Adrenal gland (tissue), 12 donors: Measurements from ENCODE around the gene PCGF3. TPM values are rescaled to one million over a fixed set of nuclear protein-coding genes. Genes with fewer than 3 reads are reported as not detected.
A peak's percentile ranks its signal among the peaks of the same experiment; 100 is the strongest.

Source experiments
- DNase-seq, 7 donors: peaks; one replicate each; pipeline ENCODE4 v3.0.0-alpha.2; 2019 to 2020
- H3K27ac ChIP-seq, 5 donors: fragments of 200-600 bp; sonication (generic) in 4 of 5; 1 replicate in 3 of 5; 2 replicates in 2 of 5; pipeline versions ENCODE4 v1.5.1 to v1.8.0; 2016 to 2020; ENCODE audit warnings: mild to moderate bottlenecking in 1 of 5
- H3K27me3 ChIP-seq: fragments of 200-600 bp; 2 replicates; pipeline ENCODE4 v1.8.0; 2021
- H3K36me3 ChIP-seq, 2 donors: fragments of 200-600 bp; replicated peaks in 1 of 2; 1 replicate in 1 of 2; 2 replicates in 1 of 2; pipeline versions ENCODE4 v1.5.1 to v1.8.0; 2018 to 2022
- H3K4me1 ChIP-seq, 2 donors: fragments of 200-600 bp; replicated peaks in 1 of 2; 1 replicate in 1 of 2; 2 replicates in 1 of 2; pipeline versions ENCODE4 v1.5.1 to v1.8.0; 2018 to 2021
- H3K4me3 ChIP-seq, 4 donors: fragments of 200-600 bp; sonication (generic) in 3 of 4; one replicate each; pipeline ENCODE4 v1.5.1; 2016 to 2018
- H3K9me3 ChIP-seq, 3 donors: fragments of 200-600 bp; sonication (generic) in 1 of 3; replicated peaks in 1 of 3; 1 replicate in 2 of 3; 2 replicates in 1 of 3; pipeline versions ENCODE4 v1.5.1 to v1.8.0; 2016 to 2021
- POLR2A ChIP-seq, 2 donors: fragments of 450-650 bp; IDR thresholded peaks; one replicate each; pipeline ENCODE4 v1.6.1; 2017; ENCODE audit warnings: antibody characterized with exemption in 2 of 2, mild to moderate bottlenecking in 2 of 2, moderate library complexity in 1 of 2
- WGBS, 4 donors: extraction: QIAGEN DNeasy Blood & Tissue Kit in 2 of 4; methylation state at CpG; one replicate each; pipeline versions ENCODE4 v1.1.5 to v1.1.7; 2013 to 2017; 5-methylcytosine and 5-hydroxymethylcytosine counted together
- intact Hi-C, 2 donors: fragments of 100-400 bp; cut with DNase I; formaldehyde crosslinking; loops; one replicate each; pipeline versions ENCODE4 v1.14.1 to v1.15.0; 2022 to 2023
- polyA plus RNA-seq, 3 donors: library from polyadenylated mRNA; stranded (reverse); fragments of 200-250 nt in 2 of 3; fragments of 350-450 nt in 1 of 3; fragmentation: Illumina TruSeq in 1 of 3; extraction: RNeasy Lipid Tissue Mini Kit (QIAGEN cat#74804) in 1 of 3; gene quantifications; one replicate each; pipeline ENCODE4 v1.2.3, GENCODE V29; 2013 to 2014
- total RNA-seq, 9 donors: library from RNA; depleted of rRNA in 4 of 9; stranded (reverse); fragments of >200 nt in 4 of 9; fragments of 120-200 nt in 1 of 9; fragmentation: NEBNext Ultra II Directional in 1 of 9; extraction: Animal tissue kit (Norgen Biotek cat#: 25700) in 1 of 9; gene quantifications; one replicate each; pipeline versions ENCODE4 v1.1.0 to v1.2.4, GENCODE V29; 2013 to 2023
- TF ChIP-seq, protein P1 (sequence below), 6 experiments: fragments of 450-650 bp in 4 of 6; fragments of 200-600 bp in 2 of 6; sonication (generic) in 1 of 6; IDR thresholded peaks; 1 replicate in 5 of 6; 2 replicates in 1 of 6; pipeline versions ENCODE4 v1.5.1 to v1.8.0; 2016 to 2021; ENCODE audit warnings: antibody characterized with exemption in 6 of 6, mild to moderate bottlenecking in 2 of 6, moderate library complexity in 1 of 6
- donor health status: healthy with polysubstance abuse.
- donor health status: Bipolar disorder and iron deficiency.
- donor health status: DM: yes; HTN: yes; CAD: no.
- donor health status: DM: no; HTN: no; CAD: no.
- donor health status: DM: no; HTN: no; CAD: no.
- donor health status: DM: yes; HTN: yes; CAD: no.

The PCGF3 gene
- total and polyA plus RNA-seq, 12 donors, result 26.4 to 178 (median 70.7) TPM

DNA sequence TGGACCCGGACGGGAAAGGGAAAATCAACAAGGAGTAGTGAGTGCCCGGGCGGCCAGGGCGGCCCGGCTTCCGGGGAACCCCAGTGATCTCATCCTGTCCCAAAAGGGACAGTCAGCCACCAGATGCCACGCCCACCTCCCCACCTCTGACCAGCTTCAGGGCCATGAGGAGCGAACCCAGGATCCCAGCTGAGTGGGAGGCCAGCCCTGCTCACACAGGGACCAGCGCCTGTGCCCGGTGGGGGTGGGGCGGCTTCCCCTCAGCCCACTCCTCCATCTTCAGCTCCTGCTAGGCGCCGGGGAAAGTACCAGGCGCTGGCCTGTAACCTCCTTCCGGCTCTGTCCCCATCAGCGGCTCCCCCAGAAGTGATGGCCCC is 25.1 kb upstream of the PCGF3 start:
- peaks cover 20 to 33% of the 10 kb centered on the region in 2 donors for H3K4me1 ChIP-seq
- intact Hi-C loops, result no loop called here
- peak overlapping the region in 1 of 5 donors; percentile 84 for H3K27ac ChIP-seq
- H3K9me3 ChIP-seq, result no peaks in the 10 kb centered on the region
- DNase-seq, result peak; percentile 54 to 72 (median 70)
- peak overlapping the region in 1 of 4 donors; percentile 60 for H3K4me3 ChIP-seq
- no peaks in the 10 kb centered on the region for H3K27me3 ChIP-seq
- no peaks in the 10 kb centered on the region for H3K36me3 ChIP-seq
- TF ChIP-seq, protein P1, sequence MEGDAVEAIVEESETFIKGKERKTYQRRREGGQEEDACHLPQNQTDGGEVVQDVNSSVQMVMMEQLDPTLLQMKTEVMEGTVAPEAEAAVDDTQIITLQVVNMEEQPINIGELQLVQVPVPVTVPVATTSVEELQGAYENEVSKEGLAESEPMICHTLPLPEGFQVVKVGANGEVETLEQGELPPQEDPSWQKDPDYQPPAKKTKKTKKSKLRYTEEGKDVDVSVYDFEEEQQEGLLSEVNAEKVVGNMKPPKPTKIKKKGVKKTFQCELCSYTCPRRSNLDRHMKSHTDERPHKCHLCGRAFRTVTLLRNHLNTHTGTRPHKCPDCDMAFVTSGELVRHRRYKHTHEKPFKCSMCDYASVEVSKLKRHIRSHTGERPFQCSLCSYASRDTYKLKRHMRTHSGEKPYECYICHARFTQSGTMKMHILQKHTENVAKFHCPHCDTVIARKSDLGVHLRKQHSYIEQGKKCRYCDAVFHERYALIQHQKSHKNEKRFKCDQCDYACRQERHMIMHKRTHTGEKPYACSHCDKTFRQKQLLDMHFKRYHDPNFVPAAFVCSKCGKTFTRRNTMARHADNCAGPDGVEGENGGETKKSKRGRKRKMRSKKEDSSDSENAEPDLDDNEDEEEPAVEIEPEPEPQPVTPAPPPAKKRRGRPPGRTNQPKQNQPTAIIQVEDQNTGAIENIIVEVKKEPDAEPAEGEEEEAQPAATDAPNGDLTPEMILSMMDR (IDR thresholded peaks at IDR 0.05), result no peak
- no peak for TF ChIP-seq POLR2A (IDR thresholded peaks at IDR 0.05)
- 38 to 62% (median 51%) methylated on average over 7 to 17 of the region's 17 CpGs for WGBS, 4 donors

DNA sequence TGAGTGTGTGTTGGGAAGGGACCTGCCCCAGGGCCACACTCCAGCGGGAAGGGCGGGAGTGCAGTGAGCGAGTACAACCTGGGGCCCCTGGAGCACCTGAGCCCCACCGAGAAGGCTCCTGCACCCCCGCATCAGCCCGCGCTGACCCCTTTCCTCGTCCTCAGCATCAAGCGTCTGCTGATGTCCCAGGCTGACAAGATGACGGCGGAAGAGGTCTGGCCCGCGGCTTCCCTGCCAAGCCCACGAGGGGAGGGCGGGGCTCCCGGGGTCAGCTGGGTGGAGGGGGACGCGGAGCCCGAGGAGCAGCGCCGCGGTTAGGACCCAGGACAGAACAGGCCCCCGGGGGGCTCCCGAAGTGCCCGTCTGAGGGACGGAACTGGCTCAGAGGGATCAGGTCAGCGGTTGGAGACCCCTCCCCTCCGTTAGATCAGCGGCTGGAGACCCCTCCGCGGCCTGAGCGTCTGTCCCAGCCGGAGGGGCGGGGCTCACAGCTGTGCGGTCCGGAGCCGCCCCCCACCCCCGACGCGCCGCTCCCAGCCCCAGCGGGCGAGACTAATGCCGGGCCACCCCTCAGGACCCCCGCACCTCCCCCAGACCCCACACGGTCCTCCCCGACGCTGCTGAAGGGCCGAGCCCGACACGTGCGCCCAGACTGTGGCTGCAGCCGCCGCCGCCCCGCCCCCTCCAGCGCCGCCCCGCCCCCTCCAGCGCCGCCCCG is 24.5 kb upstream of the PCGF3 start:
- peak in 1 of 2 donors; percentile 27 for TF ChIP-seq POLR2A (IDR thresholded peaks at IDR 0.05)
- TF ChIP-seq, protein P1 (IDR thresholded peaks at IDR 0.05), result no peak
- Histone ChIP-seq H3K36me3 (no peaks in the 10 kb centered on the region), H3K9me3 (no peaks in the 10 kb centered on the region), H3K27ac (peak overlapping the region in 3 of 5 donors; percentile 34 to 84 (median 45)), H3K27me3 (no peaks in the 10 kb centered on the region), H3K4me1 (peaks cover 20 to 36% of the 10 kb centered on the region in 2 donors), H3K4me3 (peak overlapping the region in 2 of 4 donors; percentile 60 to 64)
- WGBS, 4 donors, result 0 to 6% (median 2%) methylated on average over 11 to 52 of the region's 62 CpGs
- DNase-seq, result peak; percentile 72 to 83 (median 82)
- intact Hi-C loops, result no loop called here

DNA sequence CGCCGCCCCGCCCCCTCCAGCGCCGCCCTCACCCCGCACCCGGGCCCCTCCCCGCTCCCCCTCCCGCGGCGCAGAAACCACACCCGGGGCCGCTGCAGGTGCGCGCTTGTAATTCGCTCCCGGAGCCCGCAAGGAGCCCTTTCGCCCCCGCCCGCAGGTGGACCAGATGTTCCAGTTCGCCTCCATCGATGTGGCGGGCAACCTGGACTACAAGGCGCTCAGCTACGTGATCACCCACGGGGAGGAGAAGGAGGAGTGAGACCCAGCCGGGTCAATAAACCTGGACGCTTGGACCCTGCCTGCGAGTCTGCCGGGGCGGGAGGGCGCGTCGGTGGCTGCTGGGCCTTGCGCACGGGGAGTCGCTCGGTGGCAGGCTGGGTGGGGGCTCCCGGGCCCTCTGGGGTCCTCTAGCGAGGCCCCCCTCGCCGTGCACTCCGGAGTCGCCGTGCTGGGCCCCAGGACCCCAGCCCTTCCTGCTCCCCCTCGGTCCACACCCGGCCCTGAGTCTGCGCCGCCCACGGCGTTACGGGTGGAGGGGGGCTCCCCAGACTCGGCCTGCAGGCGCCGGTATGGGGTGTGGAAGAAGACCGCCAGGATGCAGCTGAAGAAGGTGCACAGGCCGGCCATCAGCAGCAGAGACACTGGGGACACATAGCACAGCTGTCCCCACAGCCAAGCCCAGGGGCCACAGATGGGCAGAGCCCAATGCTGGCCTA is 23.7 kb upstream of the PCGF3 start:
- intact Hi-C loops, result no loop called here
- WGBS, 4 donors, result 79 to 100% (median 86%) methylated on average over 1 to 56 of the region's 58 CpGs
- no peak for TF ChIP-seq POLR2A (IDR thresholded peaks at IDR 0.05)
- TF ChIP-seq, protein P1 (IDR thresholded peaks at IDR 0.05), result no peak
- Histone ChIP-seq H3K27me3 (no peaks in the 10 kb centered on the region), H3K4me1 (peaks cover 24 to 44% of the 10 kb centered on the region in 2 donors), H3K4me3 (peak overlapping the region in 1 of 4 donors; percentile 60), H3K36me3 (no peaks in the 10 kb centered on the region), H3K27ac (no peak overlapping the region), H3K9me3 (no peaks in the 10 kb centered on the region)
- DNase-seq, result peak; percentile 55 to 72 (median 61)

DNA sequence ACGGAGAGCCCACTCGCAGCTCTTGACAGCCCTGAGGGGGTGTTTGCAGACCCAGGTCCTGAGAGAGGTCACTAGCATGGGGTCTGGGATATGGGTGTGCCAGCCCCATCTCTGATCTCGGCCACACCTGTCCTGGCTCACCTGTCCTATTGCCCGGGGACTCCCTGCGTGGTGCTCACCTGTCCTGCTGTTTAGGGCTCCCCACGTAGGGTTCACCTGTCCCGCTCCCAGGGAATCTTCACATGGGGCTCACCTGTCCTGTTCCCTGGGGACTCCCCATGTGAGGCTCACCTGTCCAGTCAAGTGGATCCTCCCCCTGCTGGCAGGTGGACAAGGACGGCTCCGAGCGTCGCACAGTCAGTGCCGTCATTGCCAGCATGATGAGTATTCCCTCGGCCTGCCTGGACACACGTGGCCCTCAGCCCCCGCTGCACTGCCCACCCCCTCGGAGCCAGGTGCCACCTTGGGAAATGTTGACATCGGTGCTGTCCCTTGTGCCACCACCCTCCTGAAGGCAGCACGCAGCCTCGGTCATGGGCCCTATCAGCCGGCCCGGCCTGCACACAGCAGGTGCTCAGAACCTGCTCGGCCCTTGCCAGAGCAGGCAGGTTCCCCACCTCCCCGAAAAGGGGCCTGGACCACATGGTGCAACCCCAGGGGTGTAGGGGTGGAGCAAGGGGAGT is 23.0 kb upstream of the PCGF3 start:
- no peaks in the 10 kb centered on the region for H3K27me3 ChIP-seq

More for the DNA sequence above, 23.0 kb upstream of the PCGF3 start:
- no peaks in the 10 kb centered on the region for H3K9me3 ChIP-seq
- H3K4me3 ChIP-seq, result no peak overlapping the region
- peak in 2 of 7 donors; percentile 38 to 59 for DNase-seq
- no peaks in the 10 kb centered on the region for H3K36me3 ChIP-seq
- no peak for TF ChIP-seq POLR2A (IDR thresholded peaks at IDR 0.05)
- TF ChIP-seq, protein P1 (IDR thresholded peaks at IDR 0.05), result no peak
- no peak overlapping the region for H3K27ac ChIP-seq
- peaks cover 30 to 46% of the 10 kb centered on the region in 2 donors for H3K4me1 ChIP-seq
- intact Hi-C loops, result no loop called here
- 65 to 94% (median 84%) methylated on average over 8 to 23 of the region's 23 CpGs for WGBS, 4 donors
